Body of pancreas (tissue), 4 donors: ENCODE results near the gene KCTD12. TPM values are rescaled to one million over a fixed set of nuclear protein-coding genes. Genes with fewer than 3 reads are reported as not detected.
A peak's percentile ranks its signal among the peaks of the same experiment; 100 is the strongest.
"Not testable (repeated sequence)": the region's sequence is repeated elsewhere in the genome, so short reads cannot be mapped to it uniquely, and the experiment has no call there.

Source experiments
- ATAC-seq: fragments of 150-250 bp; one replicate; pipeline ENCODE4 v1.9.1; 2016
- DNase-seq, 4 donors: peaks; one replicate each; pipeline ENCODE4 v3.0.0-alpha.2; 2019
- H3K27ac ChIP-seq, 4 donors: fragments of 200-600 bp; sonication (generic); 1 replicate in 3 of 4; 2 replicates in 1 of 4; pipeline versions ENCODE4 v1.5.1 to v1.6.1; 2016 to 2019; ENCODE audit warnings: mild to moderate bottlenecking in 1 of 4, mixed read lengths in 1 of 4, moderate library complexity in 1 of 4
- H3K27me3 ChIP-seq, 2 donors: fragments of 200-600 bp; sonication (generic); one replicate each; pipeline ENCODE4 v1.6.0; 2016; ENCODE audit warnings: mild to moderate bottlenecking in 1 of 2
- H3K36me3 ChIP-seq, 2 donors: fragments of 200-600 bp; sonication (generic); replicated peaks in 1 of 2; 2 replicates each; pipeline ENCODE4 v1.5.1; 2016; ENCODE audit warnings: low read depth in 2 of 2; ENCODE audit not compliant: insufficient read depth in 1 of 2
- H3K4me1 ChIP-seq: fragments of 200-600 bp; sonication (generic); one replicate; pipeline ENCODE4 v1.6.0; 2016
- H3K4me3 ChIP-seq, 2 donors: fragments of 200-600 bp; sonication (generic); 1 replicate in 1 of 2; 2 replicates in 1 of 2; pipeline ENCODE4 v1.5.1; 2016 to 2019
- H3K9me3 ChIP-seq, 3 donors: fragments of 200-600 bp; sonication (generic); 1 replicate in 2 of 3; 2 replicates in 1 of 3; pipeline ENCODE4 v1.5.1; 2016
- POLR2A ChIP-seq, 3 donors: fragments of 450-650 bp; IDR thresholded peaks; one replicate each; pipeline ENCODE4 v1.6.1; 2016; ENCODE audit warnings: antibody characterized with exemption in 3 of 3, mild to moderate bottlenecking in 2 of 3
- WGBS, 2 donors: methylation state at CpG; one replicate each; pipeline ENCODE4 v1.1.5; 2017; 5-methylcytosine and 5-hydroxymethylcytosine counted together
- intact Hi-C: fragments of 100-400 bp; cut with DNase I; formaldehyde crosslinking; loops from one replicate; pipeline ENCODE4 v1.15.1; 2023
- total RNA-seq, 2 donors: library from RNA; depleted of rRNA; stranded (reverse); fragments of >200 nt; gene quantifications; one replicate each; pipeline ENCODE4 v1.1.0, GENCODE V29; 2016
- TF ChIP-seq, protein P1 (sequence below), 7 experiments: fragments of 450-650 bp in 4 of 7; fragments of 200-600 bp in 3 of 7; sonication (generic) in 3 of 7; IDR thresholded peaks; one replicate each; pipeline ENCODE4 v1.5.1; 2016 to 2019; ENCODE audit warnings: antibody characterized with exemption in 7 of 7

Gene KCTD12
- total RNA-seq, 2 donors from 2014 or later, result 14.2 to 27.5 TPM

DNA sequence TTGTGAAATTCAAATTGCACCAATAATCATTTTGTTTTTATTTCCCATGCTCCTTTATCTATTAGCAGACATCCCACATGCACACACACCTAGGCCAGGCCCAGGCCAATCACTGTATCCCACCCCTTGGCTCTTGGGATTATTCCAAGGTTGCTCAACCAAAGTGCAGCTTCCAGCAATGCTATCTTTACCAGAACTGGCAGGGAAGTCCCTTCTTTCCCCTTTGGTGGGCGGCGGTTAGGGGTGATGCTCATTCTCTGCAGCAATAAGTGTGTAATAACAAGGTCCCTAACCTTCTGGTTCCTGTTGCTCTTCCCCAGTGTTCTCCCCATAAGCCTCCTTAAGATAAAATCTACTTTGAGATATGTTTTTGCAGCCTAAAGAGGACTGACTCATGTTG lies 18.3 kb upstream of the KCTD12 start:
- Histone ChIP-seq H3K4me3 (no peak overlapping the region), H3K36me3 (no peaks in the 10 kb centered on the region), H3K9me3 (no peaks in the 10 kb centered on the region), H3K27me3 (no peaks in the 10 kb centered on the region), H3K27ac (no peak overlapping the region), H3K4me1 (no peaks in the 10 kb centered on the region)
- WGBS, 2 donors, result 32 to 49% methylated on average over 2 of the region's 2 CpGs
- ATAC-seq (no peak), DNase-seq (no peak)
- intact Hi-C loops, result loop anchor here (10.0 kb wide), 1 partner anchor 1030 kb away; no protein-coding TSS in a partner anchor
- TF ChIP-seq, protein P1, sequence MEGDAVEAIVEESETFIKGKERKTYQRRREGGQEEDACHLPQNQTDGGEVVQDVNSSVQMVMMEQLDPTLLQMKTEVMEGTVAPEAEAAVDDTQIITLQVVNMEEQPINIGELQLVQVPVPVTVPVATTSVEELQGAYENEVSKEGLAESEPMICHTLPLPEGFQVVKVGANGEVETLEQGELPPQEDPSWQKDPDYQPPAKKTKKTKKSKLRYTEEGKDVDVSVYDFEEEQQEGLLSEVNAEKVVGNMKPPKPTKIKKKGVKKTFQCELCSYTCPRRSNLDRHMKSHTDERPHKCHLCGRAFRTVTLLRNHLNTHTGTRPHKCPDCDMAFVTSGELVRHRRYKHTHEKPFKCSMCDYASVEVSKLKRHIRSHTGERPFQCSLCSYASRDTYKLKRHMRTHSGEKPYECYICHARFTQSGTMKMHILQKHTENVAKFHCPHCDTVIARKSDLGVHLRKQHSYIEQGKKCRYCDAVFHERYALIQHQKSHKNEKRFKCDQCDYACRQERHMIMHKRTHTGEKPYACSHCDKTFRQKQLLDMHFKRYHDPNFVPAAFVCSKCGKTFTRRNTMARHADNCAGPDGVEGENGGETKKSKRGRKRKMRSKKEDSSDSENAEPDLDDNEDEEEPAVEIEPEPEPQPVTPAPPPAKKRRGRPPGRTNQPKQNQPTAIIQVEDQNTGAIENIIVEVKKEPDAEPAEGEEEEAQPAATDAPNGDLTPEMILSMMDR (IDR thresholded peaks at IDR 0.05), result no peak
- TF ChIP-seq POLR2A (IDR thresholded peaks at IDR 0.05), result no peak

DNA sequence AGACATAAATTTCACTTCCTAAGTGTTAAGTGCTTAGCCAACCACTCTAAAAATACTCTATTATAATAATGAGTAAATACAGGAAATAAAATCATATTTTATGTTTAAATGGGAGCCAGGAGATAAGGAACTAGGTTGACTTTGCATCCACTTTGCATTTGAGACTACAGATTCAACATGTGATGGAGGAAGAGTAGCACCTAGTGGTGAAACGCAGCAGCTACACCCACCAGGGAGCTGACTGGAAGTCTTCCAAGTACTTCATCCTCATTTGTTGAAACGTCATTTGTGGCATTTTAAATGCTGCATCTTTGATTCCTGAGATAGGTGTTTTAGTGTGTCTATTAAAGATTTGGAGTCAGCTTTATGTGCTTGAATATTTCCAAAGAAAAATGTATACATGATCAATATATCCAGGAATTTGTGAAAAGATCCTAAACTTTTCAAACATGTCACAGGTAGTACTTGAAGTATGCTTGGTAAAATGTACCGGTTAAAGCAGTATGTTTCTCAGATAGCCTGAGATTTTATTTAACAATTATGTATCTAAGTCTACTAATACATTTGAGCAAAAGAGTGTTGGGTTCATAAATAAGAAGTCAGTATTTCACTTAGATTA lies 17.4 kb upstream of the KCTD12 start:
- no peaks in the 10 kb centered on the region for H3K27me3 ChIP-seq
- DNase-seq, result peak; percentile 64 to 73 (median 69)
- TF ChIP-seq, protein P1 (IDR thresholded peaks at IDR 0.05), result peak; percentile 90 to 99 (median 93)
- no peak for TF ChIP-seq POLR2A (IDR thresholded peaks at IDR 0.05)
- H3K36me3 ChIP-seq, result no peaks in the 10 kb centered on the region
- 6 to 17% methylated on average over 3 of the region's 3 CpGs for WGBS, 2 donors
- H3K9me3 ChIP-seq, result no peaks in the 10 kb centered on the region
- no peak overlapping the region for H3K4me3 ChIP-seq
- H3K27ac ChIP-seq, result no peak overlapping the region
- intact Hi-C loops, result loop anchor here (10.0 kb wide), 1 partner anchor 1029 kb away; no protein-coding TSS in a partner anchor
- H3K4me1 ChIP-seq, result no peaks in the 10 kb centered on the region
- peak; percentile 92 for ATAC-seq

DNA sequence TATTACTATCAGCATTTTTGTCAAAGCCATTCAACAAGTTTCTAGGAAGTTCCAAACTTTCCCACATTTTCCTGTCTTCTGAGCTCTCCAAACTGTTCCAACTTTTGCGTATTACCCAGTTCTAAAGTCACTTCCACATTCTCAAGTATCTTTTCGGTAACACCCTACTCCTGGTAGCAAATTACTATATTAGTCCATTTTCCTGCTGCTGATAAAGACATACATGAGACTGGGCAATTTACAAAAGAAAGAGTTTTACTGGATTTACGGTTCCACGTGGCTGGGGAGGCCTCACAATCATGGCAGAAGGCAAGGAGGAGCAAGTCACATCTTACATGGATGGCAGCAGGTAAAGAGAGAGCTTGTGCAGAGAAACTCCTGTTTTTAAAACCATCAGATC lies 12.9 kb upstream of the KCTD12 start:
- H3K36me3 ChIP-seq, H3K27me3 ChIP-seq, intact Hi-C loops, DNase-seq, H3K4me3 ChIP-seq, ATAC-seq, H3K27ac ChIP-seq, H3K4me1 ChIP-seq, H3K9me3 ChIP-seq: not testable (repeated sequence)
- 86 to 92% methylated on average over 4 of the region's 4 CpGs for WGBS, 2 donors

DNA sequence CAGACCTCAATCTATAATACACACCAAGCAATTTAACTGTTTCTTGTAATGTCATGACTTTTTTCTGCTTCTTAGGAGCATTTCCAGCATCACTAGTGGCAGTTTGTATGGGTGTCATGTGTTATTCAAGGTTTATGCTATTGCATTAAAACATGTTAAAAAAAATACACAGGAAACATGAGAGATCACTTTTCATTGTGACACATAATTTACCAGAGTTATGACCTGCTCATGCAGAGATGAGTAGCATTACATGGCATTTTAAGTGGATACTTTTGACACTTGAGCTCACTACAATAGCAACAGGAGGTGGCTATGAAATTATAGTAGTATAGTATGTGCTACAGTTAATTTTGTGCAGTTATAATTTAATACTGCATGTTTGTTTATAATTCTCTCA lies 11.0 kb upstream of the KCTD12 start:
- H3K9me3 ChIP-seq, H3K27ac ChIP-seq, intact Hi-C loops: not testable (repeated sequence)

DNA sequence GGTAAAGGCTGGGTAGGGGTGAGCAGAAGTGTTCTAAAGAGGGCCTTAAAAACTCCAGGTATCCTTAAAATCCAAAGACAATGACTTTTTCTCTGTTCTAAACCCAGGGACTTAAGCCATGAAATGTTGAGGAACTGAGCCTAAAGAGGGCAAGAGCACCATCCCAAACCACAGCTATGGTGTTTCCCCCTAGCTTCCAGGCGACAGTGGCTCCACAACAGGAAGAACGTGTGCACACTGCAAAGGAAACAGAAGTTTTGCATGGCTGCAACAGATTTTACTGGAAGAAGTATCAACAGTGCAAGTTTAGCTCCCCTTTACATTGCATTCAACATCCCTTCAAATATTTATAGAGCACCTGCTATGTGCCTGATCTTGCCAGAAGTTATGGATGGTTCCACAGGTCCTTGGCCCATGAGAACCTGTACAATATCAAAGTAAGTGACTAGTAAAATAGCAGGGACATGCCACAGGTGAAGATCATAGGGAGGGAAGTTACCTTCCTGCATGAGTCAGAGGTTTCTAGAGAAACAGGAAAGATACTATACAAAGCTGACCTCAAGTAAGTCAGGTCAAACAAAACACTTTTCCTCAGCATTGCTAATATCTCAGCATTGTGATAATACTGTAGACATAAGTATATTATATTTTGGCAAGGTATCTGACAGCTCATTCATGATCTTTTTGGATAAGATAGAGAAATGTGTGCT lies 8.4 kb upstream of the KCTD12 start:
- ATAC-seq, result no peak
- H3K27me3 ChIP-seq, result no peaks in the 10 kb centered on the region
- WGBS, 2 donors, result 53 to 63% methylated on average over 2 of the region's 2 CpGs
- H3K4me1 ChIP-seq, result no peaks in the 10 kb centered on the region
- intact Hi-C loops, result no loop called here
- H3K27ac ChIP-seq, result no peak overlapping the region
- no peaks in the 10 kb centered on the region for H3K36me3 ChIP-seq
- no peaks in the 10 kb centered on the region for H3K9me3 ChIP-seq
- DNase-seq, result peak in 1 of 4 donors; percentile 15
- H3K4me3 ChIP-seq, result no peak overlapping the region
- no peak for TF ChIP-seq POLR2A (IDR thresholded peaks at IDR 0.05)
- TF ChIP-seq, protein P1 (IDR thresholded peaks at IDR 0.05), result no peak

More for the DNA sequence above, 11.0 kb upstream of the KCTD12 start:
- not testable (repeated sequence) for ATAC-seq, H3K4me1 ChIP-seq, H3K27me3 ChIP-seq, H3K4me3 ChIP-seq, DNase-seq, H3K36me3 ChIP-seq
